K562 (cell line): Measurements from ENCODE around the gene SETD1B. TPM values are rescaled to one million over a fixed set of nuclear protein-coding genes. Genes with fewer than 3 reads are reported as not detected.

Experiments
- ATF3 ChIP-seq, 2 experiments: fragments of 450-650 bp in 1 of 2; sonication (generic) in 1 of 2; formaldehyde crosslinking in 1 of 2; IDR thresholded peaks in 1 of 2; conservative IDR thresholded peaks in 1 of 2; 2 replicates each; pipeline versions ENCODE4 v1.6.1 to v1.8.1; 2016 to 2023; ENCODE audit warnings: mild to moderate bottlenecking in 2 of 2, moderate library complexity in 2 of 2, inconsistent platforms in 1 of 2, missing genetic modification reagents in 1 of 2
- CREB3 ChIP-seq: fragments of 450-650 bp; conservative IDR thresholded peaks from 2 replicates; pipeline ENCODE4 v1.6.1; 2016; ENCODE audit warnings: missing genetic modification characterization, low read depth, mild to moderate bottlenecking, missing compliant biosample characterization, moderate library complexity
- ELF4 ChIP-seq: fragments of 450-650 bp; formaldehyde crosslinking; IDR thresholded peaks from 2 replicates; pipeline ENCODE4 v1.4.0; 2022; ENCODE audit warnings: missing genetic modification characterization
- EP400 ChIP-seq: fragments of 450-650 bp; IDR thresholded peaks from 2 replicates; pipeline ENCODE4 v1.6.1; 2017; ENCODE audit warnings: antibody characterized with exemption, mild to moderate bottlenecking, moderate library complexity
- ETV5 ChIP-seq: sonication (generic); formaldehyde crosslinking; IDR thresholded peaks from 2 replicates; pipeline ENCODE4 v1.4.0; 2020; ENCODE audit warnings: low read depth, mild to moderate bottlenecking, missing genetic modification reagents
- HIVEP1 ChIP-seq: fragments of 250-450 bp; sonication (Bioruptor Pico); IDR thresholded peaks from 2 replicates; pipeline ENCODE4 v1.4.0; 2020; ENCODE audit warnings: mild to moderate bottlenecking
- KLF16 ChIP-seq: IDR thresholded peaks from 2 replicates; pipeline ENCODE4 v1.6.1; 2016; ENCODE audit warnings: antibody characterized with exemption
- MTF1 ChIP-seq: fragments of 250-450 bp; sonication (Bioruptor Pico); IDR thresholded peaks from 2 replicates; pipeline ENCODE4 v1.9.0; 2021; ENCODE audit warnings: moderate library complexity, mild to moderate bottlenecking, inconsistent platforms, borderline replicate concordance
- NCOA6 ChIP-seq: fragments of 450-650 bp; IDR thresholded peaks from 2 replicates; pipeline ENCODE4 v1.6.1; 2017; ENCODE audit warnings: mild to moderate bottlenecking
- PHB2 ChIP-seq: fragments of 450-650 bp; IDR thresholded peaks from 2 replicates; pipeline ENCODE4 v1.6.1; 2017; ENCODE audit warnings: low read depth
- POLR2B ChIP-seq: fragments of 450-650 bp; IDR thresholded peaks from 2 replicates; pipeline ENCODE4 v1.6.1; 2018; ENCODE audit warnings: low read depth; ENCODE audit not compliant: partially characterized antibody
- POLR2G ChIP-seq: fragments of 200-400 bp; formaldehyde crosslinking; IDR thresholded peaks from 2 replicates; pipeline ENCODE4 v1.6.1; 2017; ENCODE audit warnings: low read depth, mild to moderate bottlenecking, antibody characterized with exemption, low read length, moderate library complexity
- POLR3G ChIP-seq: IDR thresholded peaks from 2 replicates; pipeline ENCODE4 v1.6.1; 2011; ENCODE audit not compliant: insufficient read length, insufficient replicate concordance; ENCODE audit errors: extremely low read depth
- PTTG1 ChIP-seq: fragments of 450-650 bp; IDR thresholded peaks from 2 replicates; pipeline ENCODE4 v1.6.1; 2016; ENCODE audit warnings: low read depth, mild to moderate bottlenecking, missing genetic modification characterization, missing compliant biosample characterization
- SIRT6 ChIP-seq: IDR thresholded peaks from one replicate; pipeline ENCODE4 v1.6.1; 2012; ENCODE audit warnings: low read depth, mild to moderate bottlenecking, control low read depth, inconsistent platforms, low read length, moderate library complexity
- TAF1 ChIP-seq: IDR thresholded peaks from 2 replicates; pipeline ENCODE4 v1.6.1; 2011; ENCODE audit warnings: mild to moderate bottlenecking, low read length, moderate library complexity; ENCODE audit not compliant: insufficient read depth, control insufficient read depth, severe bottlenecking; ENCODE audit errors: extremely low read depth
- TBL1XR1 ChIP-seq, 2 experiments: IDR thresholded peaks; 2 replicates each; pipeline ENCODE4 v1.6.1; 2012; ENCODE audit warnings: improper control_type of control experiment in 2 of 2, low read length in 2 of 2, mild to moderate bottlenecking in 1 of 2
- TCF7 ChIP-seq: sonication (generic); IDR thresholded peaks from 2 replicates; pipeline ENCODE4 v1.6.1; 2016; ENCODE audit warnings: antibody characterized with exemption, borderline replicate concordance
- XRCC5 ChIP-seq: fragments of 200-400 bp; formaldehyde crosslinking; IDR thresholded peaks from 2 replicates; pipeline ENCODE4 v1.6.1; 2017; ENCODE audit warnings: low read depth, mild to moderate bottlenecking, low read length
- ZBTB1 ChIP-seq: sonication (generic); formaldehyde crosslinking; IDR thresholded peaks from 2 replicates; pipeline ENCODE4 v1.8.1; 2023; ENCODE audit warnings: missing genetic modification reagents, low read depth, mild to moderate bottlenecking, borderline replicate concordance
- ZBTB12 ChIP-seq: fragments of 250-450 bp; sonication (Bioruptor Pico); IDR thresholded peaks from 2 replicates; pipeline ENCODE4 v1.4.0; 2020
- ZEB2 ChIP-seq: fragments of 450-650 bp; IDR thresholded peaks from 2 replicates; pipeline ENCODE4 v1.6.1; 2016
- ZNF449 ChIP-seq: fragments of 250-450 bp; sonication (Bioruptor Pico); IDR thresholded peaks from 2 replicates; pipeline ENCODE4 v1.8.0; 2022; ENCODE audit warnings: moderate library complexity, mild to moderate bottlenecking, inconsistent platforms
- ZNF780A ChIP-seq: fragments of 250-450 bp; sonication (Bioruptor Pico); IDR thresholded peaks from 2 replicates; pipeline ENCODE4 v1.5.0; 2021; ENCODE audit warnings: mild to moderate bottlenecking
- polyA plus RNA-seq, 8 experiments: library from polyadenylated mRNA; depleted of rRNA in 4 of 8; stranded (reverse) in 5 of 8; unstranded in 3 of 8; fragments of >200 nt; fragmentation: Nextera tagmentation in 2 of 8; fragmentation: Illumina TruSeq in 1 of 8; extraction: Ambion mirVana in 2 of 8; extraction: Trizol in 1 of 8; gene quantifications; 2 replicates each; pipeline versions ENCODE4 v1.2.1 to v1.2.3, GENCODE V29; 2011 to 2014; ENCODE audit warnings: inconsistent platforms in 1 of 8, missing spikeins in 1 of 8
- total RNA-seq, 7 experiments: library from RNA; depleted of rRNA in 6 of 7; stranded (reverse); fragments of >200 nt in 6 of 7; fragmentation: Illumina TruSeq in 2 of 7; extraction: Trizol in 2 of 7; gene quantifications; 2 replicates each; pipeline versions ENCODE4 v1.2.1 to v1.2.3, GENCODE V29; 2011 to 2021; ENCODE audit warnings: low replicate concordance in 1 of 7

Gene SETD1B
- total and polyA plus RNA-seq, 9 of the 15 experiments (the other 6 are each of a cell fraction or from before 2014, with no cell fraction given), result 0.48 to 26.6 (median 2.3) TPM

GRCh38 chr12:121795034-121795968 lies 8.5 kb upstream of the SETD1B start (continued):
- no peak for TF ChIP-seq NCOA6
- TF ChIP-seq CREB3, result no peak
- no peak for TF ChIP-seq TBL1XR1 (IDR thresholded peaks at IDR 0.05; ENCODE audit: low read length in 2 of 2)
- TF ChIP-seq POLR3G, result no peak
- no peak for TF ChIP-seq PTTG1
- no peak for TF ChIP-seq ZBTB1
- TF ChIP-seq PHB2, result no peak
- no peak for TF ChIP-seq ELF4 (CRISPR knock-in tag)
- no peak for TF ChIP-seq ATF3 (IDR thresholded peaks at IDR 0.05)
- 0 out of 2 replicates have a peak, but pooled peaks have one; percentile 2 for TF ChIP-seq ATF3 (CRISPR knock-in tag; conservative IDR thresholded peaks at IDR 0.05)
- 0 out of 2 replicates have a peak, but pooled peaks have one; percentile 71 for TF ChIP-seq XRCC5
- no peak for TF ChIP-seq HIVEP1 (CRISPR knock-in tag)
- no peak for TF ChIP-seq ETV5
- TF ChIP-seq EP400, result no peak
- no peak for TF ChIP-seq ZEB2
- TF ChIP-seq KLF16, result peak; percentile 50; the same call in 1 of the 2 replicates
- TF ChIP-seq POLR2G, result peak; percentile 43; the same call in 1 of the 2 replicates
- no peak for TF ChIP-seq ZNF780A (CRISPR knock-in tag)
- TF ChIP-seq POLR2B, result no peak
- TF ChIP-seq TAF1, result peak; percentile 19
- TF ChIP-seq SIRT6, result no peak
- TF ChIP-seq ZNF449, result no peak
- no peak for TF ChIP-seq MTF1 (CRISPR knock-in tag)
- no peak for TF ChIP-seq TCF7
- TF ChIP-seq ZBTB12 (CRISPR knock-in tag), result no peak
